Osteocyte (in vitro differentiated cells): ENCODE data around the gene VIPR1. TPM values are rescaled to one million over a fixed set of nuclear protein-coding genes. Genes with fewer than 3 reads are reported as not detected.

ENCODE experiments used
- DNase-seq: peaks from one replicate; pipeline ENCODE4 v3.0.0; 2021; ENCODE audit warnings: mixed read lengths; ENCODE audit not compliant: unreplicated experiment; ENCODE audit errors: extremely low spot score
- H3K27ac Mint-ChIP-seq: one replicate; pipeline ENCODE4 v1.8.0; 2021; ENCODE audit warnings: mild to moderate bottlenecking, mixed read lengths; ENCODE audit not compliant: unreplicated experiment
- H3K27me3 Mint-ChIP-seq: one replicate; pipeline ENCODE4 v1.8.0; 2021; ENCODE audit warnings: mixed read lengths; ENCODE audit not compliant: unreplicated experiment
- H3K36me3 Mint-ChIP-seq: one replicate; pipeline ENCODE4 v1.8.0; 2021; ENCODE audit warnings: mixed read lengths; ENCODE audit not compliant: unreplicated experiment
- H3K4me1 Mint-ChIP-seq: one replicate; pipeline ENCODE4 v1.8.0; 2021; ENCODE audit warnings: mixed read lengths; ENCODE audit not compliant: unreplicated experiment
- H3K4me3 Mint-ChIP-seq: one replicate; pipeline ENCODE4 v1.8.0; 2021; ENCODE audit warnings: mild to moderate bottlenecking, moderate library complexity, mixed read lengths; ENCODE audit not compliant: unreplicated experiment
- H3K9me3 Mint-ChIP-seq: one replicate; pipeline ENCODE4 v1.8.0; 2021; ENCODE audit warnings: mixed read lengths; ENCODE audit not compliant: unreplicated experiment
- CTCF ChIP-seq: fragments of 200-600 bp; sonication (generic); IDR thresholded peaks from 2 replicates; pipeline ENCODE4 v1.5.0; 2021; ENCODE audit warnings: antibody characterized with exemption, mild to moderate bottlenecking, moderate library complexity
- total RNA-seq: library from RNA; stranded (reverse); gene quantifications from 2 replicates; pipeline ENCODE4 v1.2.1, GENCODE V29; 2021

Gene VIPR1
- total RNA-seq, 1 donor from 2014 or later, result 8.9 TPM

- Mint-ChIP-seq H3K27me3 (no peaks in the 10 kb centered on the region), H3K9me3 (peaks cover 3% of the 10 kb centered on the region), H3K27ac (peak within 1 kb of the TSS; percentile 96), H3K36me3 (peaks cover 5% of the 10 kb centered on the region), H3K4me1 (peaks cover 33% of the 10 kb centered on the region), H3K4me3 (peak within 1 kb of the TSS; percentile 91)
- DNase-seq, result peak; percentile 97
- TF ChIP-seq CTCF, result peak; percentile 17
These were observed 79.4 kb downstream of the VIPR1 start, which contains the start of gene SEC22C for GRCh38 chr3:42581709-42582473. SEC22C (minus strand) TSS chr3:42581967; CDS start chr3:42569046, 12,921 bp downstream.

- Mint-ChIP-seq H3K4me3 (peak overlapping the region; percentile 91), H3K9me3 (peaks cover 3% of the 10 kb centered on the region), H3K4me1 (peaks cover 30% of the 10 kb centered on the region), H3K27me3 (no peaks in the 10 kb centered on the region), H3K27ac (peak overlapping the region; percentile 96), H3K36me3 (peaks cover 5% of the 10 kb centered on the region)
- TF ChIP-seq CTCF, result no peak
- no peak for DNase-seq
These were observed 80.1 kb downstream of the VIPR1 start for GRCh38 chr3:42582474-42583070.

Other genes with a start within 250 kb of the VIPR1 start
- not detected in 2 replicates for gene CCK, start 236.5 kb upstream of the VIPR1 start, total RNA-seq
- gene LYZL4, start 92.0 kb upstream of the VIPR1 start, total RNA-seq, result not detected in 2 replicates
- 56.2 and 58.4 TPM in 2 replicates for gene SEC22C, start 79.3 kb downstream of the VIPR1 start, total RNA-seq
- 16.5 and 17.2 TPM in 2 replicates for gene SS18L2, start 88.2 kb downstream of the VIPR1 start, total RNA-seq
- 65.4 and 73.7 TPM in 2 replicates for gene NKTR, start 98.0 kb downstream of the VIPR1 start, total RNA-seq
- gene ZBTB47, start 151.1 kb downstream of the VIPR1 start, total RNA-seq, result 26.7 and 29.2 TPM in 2 replicates
- gene KLHL40, start 182.9 kb downstream of the VIPR1 start, total RNA-seq, result not detected in 2 replicates
- not detected in 2 replicates for gene HHATL, start 200.2 kb downstream of the VIPR1 start, total RNA-seq